Right lobe of liver (tissue), 6 donors: ENCODE results near the gene MCM7. TPM values are rescaled to one million over a fixed set of nuclear protein-coding genes. Genes with fewer than 3 reads are reported as not detected.
"Not testable (repeated sequence)": the region's sequence is repeated elsewhere in the genome, so short reads cannot be mapped to it uniquely, and the experiment has no call there.

Experiments
- ATAC-seq, 4 donors: fragments of 200-7000 bp; cut with Tn5 transposase; one replicate each; pipeline ENCODE4 v1.9.1; 2020; ENCODE audit warnings: mild to moderate bottlenecking in 4 of 4, moderate library complexity in 4 of 4
- DNase-seq, 3 donors: peaks; one replicate each; pipeline ENCODE4 v3.0.0-alpha.2; 2020
- H3K27ac ChIP-seq, 3 donors: fragments of 200-600 bp; one replicate each; pipeline ENCODE4 v1.8.0; 2022
- H3K27me3 ChIP-seq, 2 donors: fragments of 200-600 bp; one replicate each; pipeline ENCODE4 v1.8.0; 2022
- H3K36me3 ChIP-seq, 4 donors: fragments of 200-600 bp; sonication (generic) in 1 of 4; one replicate each; pipeline versions ENCODE4 v1.5.1 to v1.8.0; 2017 to 2022; ENCODE audit warnings: control low read depth in 1 of 4
- H3K4me1 ChIP-seq, 4 donors: fragments of 200-600 bp; sonication (generic) in 1 of 4; one replicate each; pipeline versions ENCODE4 v1.5.1 to v1.8.0; 2017 to 2022; ENCODE audit warnings: control low read depth in 1 of 4
- H3K4me3 ChIP-seq, 3 donors: fragments of 200-600 bp; one replicate each; pipeline ENCODE4 v1.8.0; 2022
- H3K9me3 ChIP-seq, 4 donors: fragments of 200-600 bp; sonication (generic) in 1 of 4; one replicate each; pipeline versions ENCODE4 v1.5.1 to v1.8.0; 2017 to 2022; ENCODE audit warnings: control low read depth in 1 of 4
- POLR2A ChIP-seq: fragments of 450-650 bp; IDR thresholded peaks from one replicate; pipeline ENCODE4 v1.6.1; 2017; ENCODE audit warnings: antibody characterized with exemption, mild to moderate bottlenecking
- WGBS: methylation state at CpG from one replicate; pipeline ENCODE4 v1.1.6; 2018; ENCODE audit warnings: low coverage, low lambda C conversion rate; ENCODE audit not compliant: insufficient coverage; ENCODE audit errors: missing lambda C conversion rate; 5-methylcytosine and 5-hydroxymethylcytosine counted together
- intact Hi-C, 2 donors: fragments of 100-400 bp; cut with DNase I; formaldehyde crosslinking; loops; one replicate each; pipeline versions ENCODE4 v1.11.2 to v1.14.1; 2022
- total RNA-seq, 6 experiments: library from RNA; depleted of rRNA in 2 of 6; stranded (reverse); fragments of >200 nt in 2 of 6; fragmentation: NEBNext Ultra II Directional in 3 of 6; extraction: Animal tissue kit (Norgen Biotek cat#: 25700) in 3 of 6; gene quantifications; one replicate each; pipeline versions ENCODE4 v1.1.0 to v1.2.4, GENCODE V29; 2016 to 2023
- TF ChIP-seq, protein P1 (sequence below), 4 donors: fragments of 200-600 bp in 3 of 4; fragments of 450-650 bp in 1 of 4; IDR thresholded peaks; one replicate each; pipeline versions ENCODE4 v1.5.1 to v1.8.0; 2016 to 2022; ENCODE audit warnings: antibody characterized with exemption in 4 of 4, mild to moderate bottlenecking in 2 of 4
- donor health status: DM: no; HTN: yes; CAD: no.
- donor health status: DM: no; HTN: no; CAD: no.
- donor health status: DM: no; HTN: no; CAD: no.
- donor health status: DM: no; HTN: yes; CAD: no.
- donor health status: DM: no; HTN: yes; CAD: no.

MCM7 gene
- total RNA-seq, 6 experiments from 2014 or later: 12.6 to 25.9 (median 20.8) TPM

DNA sequence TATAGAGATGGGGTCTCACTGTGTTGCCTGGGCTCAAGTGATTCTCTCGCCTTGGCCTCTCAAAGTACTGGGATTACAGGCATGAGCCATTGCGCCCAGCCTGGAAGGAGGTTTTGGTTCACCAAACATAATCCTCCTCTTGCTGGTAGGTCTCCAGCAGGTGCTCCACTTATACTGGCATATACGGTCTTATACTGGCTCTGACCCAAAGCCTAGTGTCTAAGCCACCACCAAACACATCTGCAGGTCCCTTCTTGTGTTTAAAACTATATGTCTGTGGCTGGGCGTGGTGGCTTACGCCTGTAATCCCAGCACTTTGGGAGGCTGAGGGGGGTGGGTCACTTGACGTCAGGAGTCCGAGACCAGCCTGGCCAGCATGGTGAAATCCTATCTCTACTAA is 30.9 kb upstream of the MCM7 start:
- Histone ChIP-seq H3K9me3 (no peaks in the 10 kb centered on the region), H3K36me3 (no peaks in the 10 kb centered on the region), H3K27ac (no peak overlapping the region), H3K27me3 (no peaks in the 10 kb centered on the region), H3K4me1 (peaks cover 0 to 26% (median 0%) of the 10 kb centered on the region in 4 donors), H3K4me3 (peak overlapping the region in 1 of 3 donors; percentile 27)
- ATAC-seq: no peak
- TF ChIP-seq, protein P1, sequence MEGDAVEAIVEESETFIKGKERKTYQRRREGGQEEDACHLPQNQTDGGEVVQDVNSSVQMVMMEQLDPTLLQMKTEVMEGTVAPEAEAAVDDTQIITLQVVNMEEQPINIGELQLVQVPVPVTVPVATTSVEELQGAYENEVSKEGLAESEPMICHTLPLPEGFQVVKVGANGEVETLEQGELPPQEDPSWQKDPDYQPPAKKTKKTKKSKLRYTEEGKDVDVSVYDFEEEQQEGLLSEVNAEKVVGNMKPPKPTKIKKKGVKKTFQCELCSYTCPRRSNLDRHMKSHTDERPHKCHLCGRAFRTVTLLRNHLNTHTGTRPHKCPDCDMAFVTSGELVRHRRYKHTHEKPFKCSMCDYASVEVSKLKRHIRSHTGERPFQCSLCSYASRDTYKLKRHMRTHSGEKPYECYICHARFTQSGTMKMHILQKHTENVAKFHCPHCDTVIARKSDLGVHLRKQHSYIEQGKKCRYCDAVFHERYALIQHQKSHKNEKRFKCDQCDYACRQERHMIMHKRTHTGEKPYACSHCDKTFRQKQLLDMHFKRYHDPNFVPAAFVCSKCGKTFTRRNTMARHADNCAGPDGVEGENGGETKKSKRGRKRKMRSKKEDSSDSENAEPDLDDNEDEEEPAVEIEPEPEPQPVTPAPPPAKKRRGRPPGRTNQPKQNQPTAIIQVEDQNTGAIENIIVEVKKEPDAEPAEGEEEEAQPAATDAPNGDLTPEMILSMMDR (IDR thresholded peaks at IDR 0.05): no peak
- TF ChIP-seq POLR2A: no peak
- WGBS: 45% methylated on average over 7 of the region's 7 CpGs
- intact Hi-C loops: loop anchor here (10.0 kb wide), 1 partner anchor 93 kb away; no protein-coding TSS in a partner anchor
- DNase-seq: no peak

DNA sequence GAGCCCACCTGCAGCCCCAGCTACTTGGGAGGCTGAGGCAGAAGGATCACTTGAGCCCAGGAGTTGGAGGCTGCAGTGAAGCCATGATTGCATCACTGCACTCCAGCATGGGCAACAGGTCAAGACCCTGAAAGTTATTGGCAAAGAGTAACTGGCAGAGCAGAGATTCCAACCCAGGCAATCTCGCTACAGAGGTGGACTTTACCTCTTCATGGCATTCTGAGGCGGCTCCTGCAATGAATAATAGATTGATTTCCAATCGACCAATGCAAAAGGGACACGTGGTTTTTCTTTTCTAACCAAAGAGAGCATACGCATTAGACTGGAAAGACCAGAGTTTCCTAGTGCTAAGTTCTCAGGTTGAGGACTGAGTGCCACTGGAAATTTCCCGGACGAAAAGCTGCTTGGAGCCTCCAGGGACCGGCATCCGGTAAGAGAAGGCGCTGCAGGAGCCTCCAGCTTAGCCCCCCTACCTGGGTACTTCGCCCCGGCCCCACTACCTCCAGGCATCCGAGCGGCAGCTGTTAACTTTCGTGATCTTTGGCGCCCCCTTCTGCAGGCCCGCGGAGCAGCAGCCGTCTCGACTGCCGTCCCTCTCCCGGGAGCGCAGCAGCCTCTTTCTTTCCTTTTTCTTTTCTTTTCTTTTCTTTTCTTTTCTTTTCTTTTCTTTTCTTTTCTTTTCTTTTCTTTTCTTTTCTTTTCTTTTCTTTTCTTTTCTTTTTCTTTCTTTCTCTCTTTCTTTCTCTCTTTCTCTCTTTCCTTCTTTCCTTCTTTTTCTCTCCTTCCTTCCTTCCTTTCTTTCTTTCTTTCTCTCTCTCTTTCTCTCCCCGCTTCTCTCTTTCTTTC is 29.6 kb upstream of the MCM7 start:
- TF ChIP-seq POLR2A: no peak
- TF ChIP-seq, protein P1 (IDR thresholded peaks at IDR 0.05): peak; percentile 79 to 94 (median 88)
- H3K4me1 ChIP-seq: peaks cover 0 to 32% (median 0%) of the 10 kb centered on the region in 4 donors
- H3K36me3 ChIP-seq: no peaks in the 10 kb centered on the region
- H3K27me3 ChIP-seq: no peaks in the 10 kb centered on the region
- ATAC-seq: peak; percentile 65 to 73 (median 68)
- no peaks in the 10 kb centered on the region for H3K9me3 ChIP-seq
- peak; percentile 84 to 87 (median 86) for DNase-seq
- 9% methylated on average over 13 of the region's 24 CpGs for WGBS
- intact Hi-C loops: loop anchor here (10.0 kb wide), 1 partner anchor 94 kb away; no protein-coding TSS in a partner anchor
- peak overlapping the region; percentile 27 to 49 (median 48) for H3K4me3 ChIP-seq
- H3K27ac ChIP-seq: peak overlapping the region in 2 of 3 donors; percentile 63 to 64

DNA sequence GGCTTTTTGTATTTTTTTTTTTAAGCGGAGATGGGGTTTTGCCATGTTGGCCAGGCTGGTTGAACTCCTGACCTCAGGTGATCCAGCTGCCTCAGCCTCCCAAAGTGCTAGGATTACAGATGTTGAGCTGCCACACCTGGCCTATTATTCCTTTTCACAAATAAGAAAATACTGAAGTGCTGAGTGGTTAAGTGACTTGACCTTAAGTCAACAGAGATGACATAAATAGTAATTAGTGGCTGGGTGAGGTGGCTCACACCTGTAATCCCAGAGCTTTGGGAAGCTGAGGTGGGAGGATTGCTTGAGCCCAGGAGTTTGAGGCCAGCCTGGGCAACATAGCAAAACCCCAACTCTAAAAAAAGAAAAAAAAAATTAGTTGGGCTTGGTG is 29.0 kb upstream of the MCM7 start:
- not testable (repeated sequence) for H3K9me3 ChIP-seq, DNase-seq, ATAC-seq, H3K27me3 ChIP-seq, H3K36me3 ChIP-seq, H3K27ac ChIP-seq, H3K4me3 ChIP-seq
- 92% methylated on average over 1 of the region's 1 CpG for WGBS
- intact Hi-C loops: loop anchor here (10.0 kb wide), 1 partner anchor 95 kb away; no protein-coding TSS in a partner anchor
- peaks cover 0 to 36% (median 0%) of the 10 kb centered on the region in 4 donors for H3K4me1 ChIP-seq

DNA sequence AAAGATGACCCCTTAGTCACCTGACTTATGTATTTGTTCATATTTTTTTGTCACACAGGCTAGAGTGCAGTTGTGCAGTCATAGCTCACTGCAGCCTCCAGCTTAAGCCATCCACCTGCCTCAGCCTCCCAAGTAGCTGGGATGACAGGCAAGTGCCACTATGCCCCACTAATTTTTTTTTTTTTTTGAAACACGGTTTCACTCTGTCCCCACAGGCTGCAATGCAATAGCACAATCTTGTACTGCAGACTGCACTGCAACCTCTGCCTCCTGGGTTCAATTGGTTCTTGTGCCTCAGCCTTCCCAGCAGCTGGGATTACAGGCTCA is 27.4 kb upstream of the MCM7 start:
- Histone ChIP-seq H3K36me3 (no peaks in the 10 kb centered on the region), H3K27me3 (no peaks in the 10 kb centered on the region), H3K27ac (no peak overlapping the region), H3K4me1 (peaks cover 0 to 40% (median 0%) of the 10 kb centered on the region in 4 donors), H3K4me3 (no peak overlapping the region), H3K9me3 (no peaks in the 10 kb centered on the region)
- intact Hi-C loops: no loop called here
- TF ChIP-seq, protein P1 (IDR thresholded peaks at IDR 0.05): no peak
- TF ChIP-seq POLR2A: no peak
- WGBS: 33% methylated on average over 1 of the region's 1 CpG
- DNase-seq: no peak
- no peak for ATAC-seq
